Measurements from ENCODE around the gene URI1.
"Not testable (repeated sequence)": the region's sequence is repeated elsewhere in the genome, so short reads cannot be mapped to it uniquely, and the experiment has no call there.

The URI1 gene

DNA sequence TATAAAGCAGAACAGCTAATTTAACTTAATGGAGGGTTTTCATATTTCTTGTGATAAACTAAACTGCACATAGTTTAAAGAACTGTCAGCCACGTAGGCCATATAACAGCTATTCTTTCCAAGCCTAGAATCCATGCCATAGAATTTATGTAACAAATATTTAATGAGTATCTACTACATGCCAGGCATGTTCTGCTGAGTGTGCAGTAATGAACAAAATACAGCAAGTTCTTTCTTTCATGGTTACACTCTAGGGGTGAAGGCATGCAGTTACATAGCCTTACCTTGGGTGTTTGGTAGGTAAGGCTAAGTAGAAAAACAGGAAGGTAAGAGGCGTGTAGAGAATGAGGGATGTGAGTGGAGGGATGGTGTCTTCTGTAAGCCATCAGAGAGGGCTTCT is 4.6 kb downstream of the URI1 start:
- no peak for TF ChIP-seq CTCF (conservative IDR thresholded peaks at IDR 0.05; ENCODE audit: control insufficient read depth, insufficient read depth, low read depth, low read length)
- no peak overlapping the region for H3K4me3 ChIP-seq (ENCODE audit: control insufficient read depth, low read depth, low read length)

DNA sequence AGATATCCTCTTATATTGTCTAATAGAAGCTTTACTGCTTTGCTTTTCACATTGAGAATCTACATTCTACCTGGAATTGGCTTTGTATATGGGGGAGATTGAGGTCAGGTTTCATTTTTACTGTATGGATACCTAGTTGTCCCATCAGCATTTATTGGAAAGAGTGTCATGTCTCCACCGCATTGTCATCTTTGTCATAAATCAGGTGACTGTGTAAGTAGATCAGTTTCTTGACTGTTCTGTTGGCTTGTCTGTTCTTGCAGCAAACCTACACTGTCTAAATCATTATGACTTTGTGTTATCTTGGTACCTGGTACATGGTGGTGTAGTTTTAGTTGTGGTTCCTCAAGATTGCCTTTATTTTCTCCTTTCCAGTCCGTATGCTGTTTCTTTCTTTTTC is 5.8 kb downstream of the URI1 start:
- no peak overlapping the region for H3K4me3 ChIP-seq (ENCODE audit: control insufficient read depth, low read depth, low read length)
- no peak for TF ChIP-seq CTCF (conservative IDR thresholded peaks at IDR 0.05; ENCODE audit: control insufficient read depth, insufficient read depth, low read depth, low read length)

More for the DNA sequence above, 4.6 kb downstream of the URI1 start:
- DNase-seq (ENCODE audit: low read depth), result no peak

GRCh38 chr19:29948759-29949470 is 6.9 kb downstream of the URI1 start:
- DNase-seq (ENCODE audit: low read depth); H3K4me3 ChIP-seq (ENCODE audit: control insufficient read depth, low read depth, low read length): not testable (repeated sequence)

More for the DNA sequence above, 5.8 kb downstream of the URI1 start:
- DNase-seq (ENCODE audit: low read depth), result no peak

DNA sequence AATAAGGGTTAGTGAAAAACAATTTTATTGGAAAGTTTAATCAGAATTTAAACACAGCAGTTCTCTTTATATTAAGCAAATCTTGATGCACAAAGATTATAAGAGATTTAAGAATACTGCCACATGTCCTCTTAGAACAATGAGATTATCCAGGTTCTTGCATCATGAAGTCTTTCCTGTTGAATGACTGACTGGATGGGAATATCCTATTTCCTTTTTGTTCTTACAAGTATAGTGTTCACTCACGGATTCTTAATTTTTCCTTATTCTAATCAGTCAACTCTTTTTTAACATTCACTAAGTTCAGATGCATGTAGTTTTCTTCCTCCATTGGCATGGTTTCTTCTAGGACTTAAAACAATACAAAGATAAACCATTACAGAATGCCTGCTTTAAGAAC is 10.1 kb downstream of the URI1 start:
- no peak for TF ChIP-seq CTCF (conservative IDR thresholded peaks at IDR 0.05; ENCODE audit: control insufficient read depth, insufficient read depth, low read depth, low read length)
- no peak overlapping the region for H3K4me3 ChIP-seq (ENCODE audit: control insufficient read depth, low read depth, low read length)
- no peak for DNase-seq (ENCODE audit: low read depth)

GRCh38 chr19:29952646-29953045 is 10.6 kb downstream of the URI1 start:
- H3K4me3 ChIP-seq (ENCODE audit: control insufficient read depth, low read depth, low read length), result no peak overlapping the region
- no peak for DNase-seq (ENCODE audit: low read depth)
- TF ChIP-seq CTCF (conservative IDR thresholded peaks at IDR 0.05; ENCODE audit: control insufficient read depth, insufficient read depth, low read depth, low read length), result no peak

DNA sequence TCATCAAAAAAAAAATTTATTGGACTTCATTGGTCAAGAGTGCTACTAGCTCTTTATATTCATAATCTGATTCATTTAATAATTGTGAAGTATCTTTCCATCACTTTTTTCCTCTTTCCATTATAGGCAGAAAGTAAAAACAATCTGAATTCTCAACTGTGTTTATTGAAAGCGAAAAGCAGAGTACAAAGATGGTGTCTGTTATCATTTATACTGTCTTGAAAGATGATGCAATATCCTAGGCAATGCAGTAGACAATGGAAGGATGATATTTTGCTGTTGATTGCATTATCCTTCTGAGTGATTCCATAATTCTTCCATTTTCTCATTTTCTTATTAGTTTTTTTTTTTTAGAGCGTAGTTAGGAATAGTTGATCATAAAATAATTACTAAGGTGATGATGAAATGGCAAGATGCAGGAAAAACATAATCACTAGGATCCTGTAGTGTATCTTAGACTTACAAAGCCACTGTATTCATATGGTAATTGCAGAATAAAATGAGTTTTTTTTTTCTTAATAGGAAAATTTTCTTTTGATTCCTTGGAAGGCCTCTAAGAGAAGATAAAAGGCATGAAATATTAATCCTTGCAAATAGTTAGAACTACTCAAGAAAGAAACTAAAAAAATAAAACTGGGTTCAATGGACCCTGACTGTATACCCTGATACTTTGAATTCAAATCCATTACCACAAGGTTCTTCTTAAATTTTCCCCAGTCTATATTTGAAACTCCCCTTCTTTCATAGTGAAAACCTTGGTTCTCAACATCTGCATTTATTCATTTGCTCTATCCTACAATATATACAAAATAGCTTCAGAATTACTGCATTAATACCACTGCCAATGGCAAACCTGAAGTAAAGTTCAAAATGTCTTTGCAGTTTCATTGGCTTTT is 11.6 kb downstream of the URI1 start:
- DNase-seq (ENCODE audit: low read depth), result no peak
- H3K4me3 ChIP-seq (ENCODE audit: control insufficient read depth, low read depth, low read length), result no peak overlapping the region
- no peak for TF ChIP-seq CTCF (conservative IDR thresholded peaks at IDR 0.05; ENCODE audit: control insufficient read depth, insufficient read depth, low read depth, low read length)

- TF ChIP-seq CTCF (conservative IDR thresholded peaks at IDR 0.05; ENCODE audit: control insufficient read depth, insufficient read depth, low read depth, low read length), result no peak
- DNase-seq (ENCODE audit: low read depth), result no peak
- H3K4me3 ChIP-seq (ENCODE audit: control insufficient read depth, low read depth, low read length), result no peak overlapping the region
These were observed 14.8 kb downstream of the URI1 start for GRCh38 chr19:29956855-29957254.

Measured in fibroblast of mammary gland (primary cell).